ENCODE data around the gene AFDN. TPM values are rescaled to one million over a fixed set of nuclear protein-coding genes. Genes with fewer than 3 reads are reported as not detected.

AFDN gene
- total RNA-seq, 1 experiment from 2014 or later = 107 TPM

DNA sequence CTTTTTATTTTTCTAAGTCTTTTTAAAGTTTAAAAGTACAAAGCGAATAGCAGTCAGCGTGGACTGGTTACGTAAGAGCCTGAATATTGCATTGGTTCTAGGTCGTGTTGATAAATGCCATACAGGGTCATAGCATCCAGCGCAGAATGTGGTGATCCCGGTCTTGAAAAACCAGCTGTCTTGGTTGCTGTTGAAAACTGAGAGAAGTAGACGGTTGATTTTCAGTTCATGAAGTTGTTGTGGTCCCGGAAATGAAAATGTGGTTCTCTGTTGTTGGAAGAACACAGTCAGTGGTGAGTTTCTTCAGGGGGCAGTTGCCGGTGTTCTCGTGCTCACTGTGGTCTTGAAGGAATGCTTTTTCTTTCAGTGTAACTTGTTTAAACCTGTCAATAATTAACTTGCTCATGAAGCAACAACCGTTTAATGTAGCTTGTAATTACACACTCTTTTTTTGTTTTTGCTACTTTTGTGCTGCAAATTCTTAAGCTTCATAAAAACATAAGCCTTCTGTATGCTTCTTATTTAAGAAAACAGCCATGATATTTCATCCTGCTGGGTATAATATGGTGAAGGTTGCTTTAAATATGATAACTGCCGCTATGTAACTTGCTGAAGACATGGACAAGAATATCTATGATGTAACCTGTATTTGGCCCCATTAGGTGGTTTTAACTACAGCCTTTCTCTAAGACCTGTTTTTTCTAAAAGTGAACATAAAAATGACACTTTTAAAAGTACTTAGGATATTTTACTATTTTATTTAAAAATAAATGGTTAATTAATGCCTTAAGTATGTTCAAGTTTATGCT is 106.0 kb downstream of the AFDN start:
- intact Hi-C loops (cut with micrococcal nuclease; ENCODE audit: unreplicated experiment) = no loop called here
- Histone ChIP-seq H3K4me1 (ENCODE audit: insufficient read depth, low read length, poor library complexity, severe bottlenecking) (no peaks in the 10 kb centered on the region), H3K27ac (ENCODE audit: low read depth, low read length, poor library complexity, severe bottlenecking) (no peak overlapping the region), H3K27me3 (replicated peaks; ENCODE audit: insufficient read depth, low read depth, low read length, poor library complexity) (no peaks in the 10 kb centered on the region), H3K4me3 (ENCODE audit: low read depth, low read length, poor library complexity, severe bottlenecking) (no peak overlapping the region), H3K9me3 (ENCODE audit: low read depth, low read length, poor library complexity, severe bottlenecking) (no peaks in the 10 kb centered on the region), H3K36me3 (ENCODE audit: insufficient read depth, low read length, poor library complexity, severe bottlenecking) (no peaks in the 10 kb centered on the region)
- ChIA-PET POLR2A (ENCODE audit: low non-redundant PET) (no interaction called here), CTCF (no interaction called here)
- BruUV-seq (replicated peaks) = no TSS peak
- no peak for TF ChIP-seq EZH2 (IDR thresholded peaks at IDR 0.05; ENCODE audit: borderline replicate concordance, low read depth, low read length, poor library complexity, severe bottlenecking)
- TF ChIP-seq CTCF (conservative IDR thresholded peaks at IDR 0.05; ENCODE audit: low read depth, low read length) = no peak
- DNase-seq (ENCODE audit: low spot score) = no peak

GRCh38 chr6:167933290-167933689 is 106.6 kb downstream of the AFDN start:
- Histone ChIP-seq H3K9me3 (ENCODE audit: low read depth, low read length, poor library complexity, severe bottlenecking) (no peaks in the 10 kb centered on the region), H3K4me3 (ENCODE audit: low read depth, low read length, poor library complexity, severe bottlenecking) (no peak overlapping the region), H3K27me3 (replicated peaks; ENCODE audit: insufficient read depth, low read depth, low read length, poor library complexity) (no peaks in the 10 kb centered on the region), H3K4me1 (ENCODE audit: insufficient read depth, low read length, poor library complexity, severe bottlenecking) (no peaks in the 10 kb centered on the region), H3K27ac (ENCODE audit: low read depth, low read length, poor library complexity, severe bottlenecking) (no peak overlapping the region), H3K36me3 (ENCODE audit: insufficient read depth, low read length, poor library complexity, severe bottlenecking) (no peaks in the 10 kb centered on the region)
- POLR2A ChIA-PET (ENCODE audit: low non-redundant PET) = no interaction called here
- CTCF ChIA-PET = no interaction called here
- no TSS peak for BruUV-seq (replicated peaks)
- TF ChIP-seq CTCF (conservative IDR thresholded peaks at IDR 0.05; ENCODE audit: low read depth, low read length) (no peak), EZH2 (IDR thresholded peaks at IDR 0.05; ENCODE audit: borderline replicate concordance, low read depth, low read length, poor library complexity, severe bottlenecking) (no peak)
- intact Hi-C loops (cut with micrococcal nuclease; ENCODE audit: unreplicated experiment) = no loop called here
- no peak for DNase-seq (ENCODE audit: low spot score)

DNA sequence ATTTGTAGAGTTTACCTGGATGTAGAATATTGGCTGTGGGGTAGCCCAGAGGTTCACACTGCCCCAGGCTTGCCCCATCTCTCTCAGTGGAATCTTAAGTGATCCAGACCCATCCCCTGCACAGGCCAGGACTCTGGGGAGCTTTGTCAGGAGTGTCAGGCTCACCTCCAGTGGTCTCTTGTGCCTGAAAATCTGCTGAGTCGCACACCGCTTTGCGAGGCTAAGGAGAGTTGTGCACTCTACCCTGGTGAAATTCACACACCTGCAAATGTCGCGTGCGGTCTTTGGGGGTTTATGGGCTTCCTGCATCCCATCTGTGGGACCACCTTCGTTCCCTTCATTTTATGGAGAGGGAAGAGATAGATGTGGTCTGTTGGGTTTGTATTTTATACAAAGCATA is 107.1 kb downstream of the AFDN start:
- intact Hi-C loops (cut with micrococcal nuclease; ENCODE audit: unreplicated experiment) = no loop called here
- Histone ChIP-seq H3K4me1 (ENCODE audit: insufficient read depth, low read length, poor library complexity, severe bottlenecking) (no peaks in the 10 kb centered on the region), H3K27ac (ENCODE audit: low read depth, low read length, poor library complexity, severe bottlenecking) (no peak overlapping the region), H3K4me3 (ENCODE audit: low read depth, low read length, poor library complexity, severe bottlenecking) (no peak overlapping the region), H3K27me3 (replicated peaks; ENCODE audit: insufficient read depth, low read depth, low read length, poor library complexity) (no peaks in the 10 kb centered on the region), H3K9me3 (ENCODE audit: low read depth, low read length, poor library complexity, severe bottlenecking) (no peaks in the 10 kb centered on the region), H3K36me3 (ENCODE audit: insufficient read depth, low read length, poor library complexity, severe bottlenecking) (no peaks in the 10 kb centered on the region)
- CTCF ChIA-PET = no interaction called here
- no peak for DNase-seq (ENCODE audit: low spot score)
- POLR2A ChIA-PET (ENCODE audit: low non-redundant PET) = no interaction called here
- TF ChIP-seq EZH2 (IDR thresholded peaks at IDR 0.05; ENCODE audit: borderline replicate concordance, low read depth, low read length, poor library complexity, severe bottlenecking) (no peak), CTCF (conservative IDR thresholded peaks at IDR 0.05; ENCODE audit: low read depth, low read length) (no peak)
- no TSS peak for BruUV-seq (replicated peaks)
